Heart left ventricle (tissue), 13 donors: ENCODE data around the gene SUSD6.

Experiments
- CTCF ChIP-seq, 12 donors: fragments of 200-600 bp; sonication (generic) in 4 of 12; IDR thresholded peaks; one replicate each; pipeline versions ENCODE4 v1.5.0 to v1.8.0; 2018 to 2022; ENCODE audit warnings: antibody characterized with exemption in 12 of 12, mild to moderate bottlenecking in 5 of 12
- POLR2A ChIP-seq, 2 donors: fragments of 450-650 bp; IDR thresholded peaks; one replicate each; pipeline ENCODE4 v1.6.1; 2017; ENCODE audit warnings: antibody characterized with exemption in 2 of 2, mild to moderate bottlenecking in 2 of 2, moderate library complexity in 2 of 2
- donor health status: ischemic (EF 13 %, LVEDD 7.1; RV severe dilation, severe dysfunction).
- donor health status: DM: no; HTN: yes; CAD: no.
- donor health status: DM: no; HTN: no; CAD: no.
- donor health status: ischemic (EF 25% LVEDD 6.9; RV normal size, moderate dysfunction).
- donor health status: ischemic (EF 25% LVEDD 5.7; RV mildly dilated, moderate dysfunction).
- donor health status: ischemic (EF 35%, LVEDD 5.7; RV mildly dilated, moderate dysfunction).
- donor health status: nonischemic (EF 11% LVEDD 7.7; RV severe dilation, severe dysfunction).
- donor health status: DM: yes; HTN: yes; CAD: no.
- donor health status: PGD.
- donor health status: ischemic (EF 29% LVEDD 5.4; RV normal size, mild dysfunction).
- donor health status: nonischemic (EF 23%, LVEDD 6.1; RV moderate dilation, normal function).

DNA sequence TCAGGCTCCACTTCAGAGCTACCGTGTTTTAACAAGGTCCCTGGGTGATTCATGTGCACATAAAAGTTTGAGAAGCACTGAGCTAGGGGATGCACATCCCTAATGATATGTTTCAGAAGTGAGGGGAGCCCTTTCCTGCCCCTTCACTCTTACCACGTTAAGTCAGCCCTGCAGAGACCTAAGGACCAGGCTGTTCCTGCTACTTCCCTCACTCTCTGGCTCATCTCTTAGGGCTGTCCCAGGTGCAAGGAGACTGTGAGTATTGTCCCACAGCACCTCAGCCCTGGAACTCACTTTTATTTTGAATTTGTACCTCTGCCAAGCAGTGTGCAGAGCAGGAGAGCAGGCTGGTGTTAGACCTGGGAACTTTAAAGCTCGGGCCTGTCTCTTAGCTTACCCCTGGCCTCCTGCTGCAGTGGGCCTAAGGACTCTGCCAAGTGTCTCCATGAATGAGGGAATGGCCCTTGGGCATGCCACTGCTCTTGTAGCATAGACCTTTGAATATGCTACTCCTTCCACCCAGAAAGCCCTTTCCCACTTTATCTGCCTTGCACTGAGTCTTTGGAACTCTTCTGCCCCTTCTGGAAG lies 11.0 kb upstream of the SUSD6 start:
- TF ChIP-seq CTCF (IDR thresholded peaks at IDR 0.05) = no peak
- TF ChIP-seq POLR2A (IDR thresholded peaks at IDR 0.05) = no peak
